ENCODE data around the gene POU2F3. TPM values are rescaled to one million over a fixed set of nuclear protein-coding genes. Genes with fewer than 3 reads are reported as not detected.

POU2F3 gene
- total and polyA plus RNA-seq, 2 of the 13 experiments (the other 11 are each of a cell fraction or from before 2014, with no cell fraction given): not detected

DNA sequence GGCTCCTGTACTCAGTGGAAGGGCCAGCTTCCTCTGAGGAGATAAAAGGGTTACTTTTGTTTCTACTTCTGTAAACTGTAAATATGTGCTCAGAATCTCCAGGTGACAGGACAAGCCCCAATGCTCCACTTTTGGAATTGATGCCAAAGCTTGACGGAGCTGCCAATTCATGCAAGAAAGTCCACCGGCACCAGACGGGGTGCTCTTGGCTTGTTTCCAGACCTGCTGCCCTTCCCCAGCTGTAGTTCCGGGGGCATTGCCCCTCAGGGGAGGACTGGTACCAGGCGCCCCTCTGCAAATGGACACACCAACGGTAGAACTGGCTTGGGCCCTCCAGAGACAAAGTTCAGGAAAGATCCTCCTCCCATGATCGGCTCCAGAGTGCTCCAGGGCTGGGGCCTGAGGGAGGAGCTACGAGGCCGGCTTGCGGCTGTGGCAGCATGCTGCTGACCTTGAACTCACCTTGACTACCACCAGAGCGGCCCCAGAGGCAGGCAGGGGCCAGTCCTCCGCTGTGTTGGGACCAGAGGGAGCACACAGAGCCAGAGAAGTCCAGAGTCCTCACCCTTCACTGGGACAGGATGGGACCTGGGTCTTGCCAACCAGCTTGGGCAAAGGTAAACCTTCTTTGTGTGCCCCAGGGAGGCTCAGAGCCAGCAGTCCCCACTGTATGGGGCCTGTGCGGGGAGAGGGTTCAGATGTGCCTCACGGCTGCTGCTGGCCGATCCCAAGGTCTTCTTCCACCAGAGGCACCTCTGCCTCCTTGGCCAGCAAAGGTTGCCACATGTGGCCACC, 46.9 kb upstream of the POU2F3 start (continued):
- TF ChIP-seq SMAD1 (CRISPR knock-in tag; IDR thresholded peaks at IDR 0.05; ENCODE audit: borderline replicate concordance, low read depth) (peak; percentile 79; the same call in 1 of the 2 replicates), ZKSCAN5 (CRISPR knock-in tag; IDR thresholded peaks at IDR 0.05) (no peak), ZNF124 (CRISPR knock-in tag; IDR thresholded peaks at IDR 0.05) (peak; percentile 53; the same call in 1 of the 2 replicates), EEA1 (CRISPR knock-in tag; IDR thresholded peaks at IDR 0.05; ENCODE audit: borderline replicate concordance) (no peak; the same call in 1 of the 2 replicates), FOXA1 (IDR thresholded peaks at IDR 0.05) (no peak), FOXA1 (CRISPR knock-in tag; IDR thresholded peaks at IDR 0.05) (no peak), ZFP37 (CRISPR knock-in tag; IDR thresholded peaks at IDR 0.05; ENCODE audit: borderline replicate concordance) (no peak), ZNF34 (CRISPR knock-in tag; IDR thresholded peaks at IDR 0.05; ENCODE audit: borderline replicate concordance) (0 out of 2 replicates have a peak, but pooled peaks have one; percentile 53)
- TF ChIP-seq, protein P1, sequence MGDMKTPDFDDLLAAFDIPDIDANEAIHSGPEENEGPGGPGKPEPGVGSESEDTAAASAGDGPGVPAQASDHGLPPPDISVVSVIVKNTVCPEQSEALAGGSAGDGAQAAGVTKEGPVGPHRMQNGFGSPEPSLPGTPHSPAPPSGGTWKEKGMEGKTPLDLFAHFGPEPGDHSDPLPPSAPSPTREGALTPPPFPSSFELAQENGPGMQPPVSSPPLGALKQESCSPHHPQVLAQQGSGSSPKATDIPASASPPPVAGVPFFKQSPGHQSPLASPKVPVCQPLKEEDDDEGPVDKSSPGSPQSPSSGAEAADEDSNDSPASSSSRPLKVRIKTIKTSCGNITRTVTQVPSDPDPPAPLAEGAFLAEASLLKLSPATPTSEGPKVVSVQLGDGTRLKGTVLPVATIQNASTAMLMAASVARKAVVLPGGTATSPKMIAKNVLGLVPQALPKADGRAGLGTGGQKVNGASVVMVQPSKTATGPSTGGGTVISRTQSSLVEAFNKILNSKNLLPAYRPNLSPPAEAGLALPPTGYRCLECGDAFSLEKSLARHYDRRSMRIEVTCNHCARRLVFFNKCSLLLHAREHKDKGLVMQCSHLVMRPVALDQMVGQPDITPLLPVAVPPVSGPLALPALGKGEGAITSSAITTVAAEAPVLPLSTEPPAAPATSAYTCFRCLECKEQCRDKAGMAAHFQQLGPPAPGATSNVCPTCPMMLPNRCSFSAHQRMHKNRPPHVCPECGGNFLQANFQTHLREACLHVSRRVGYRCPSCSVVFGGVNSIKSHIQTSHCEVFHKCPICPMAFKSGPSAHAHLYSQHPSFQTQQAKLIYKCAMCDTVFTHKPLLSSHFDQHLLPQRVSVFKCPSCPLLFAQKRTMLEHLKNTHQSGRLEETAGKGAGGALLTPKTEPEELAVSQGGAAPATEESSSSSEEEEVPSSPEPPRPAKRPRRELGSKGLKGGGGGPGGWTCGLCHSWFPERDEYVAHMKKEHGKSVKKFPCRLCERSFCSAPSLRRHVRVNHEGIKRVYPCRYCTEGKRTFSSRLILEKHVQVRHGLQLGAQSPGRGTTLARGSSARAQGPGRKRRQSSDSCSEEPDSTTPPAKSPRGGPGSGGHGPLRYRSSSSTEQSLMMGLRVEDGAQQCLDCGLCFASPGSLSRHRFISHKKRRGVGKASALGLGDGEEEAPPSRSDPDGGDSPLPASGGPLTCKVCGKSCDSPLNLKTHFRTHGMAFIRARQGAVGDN (CRISPR knock-in tag; IDR thresholded peaks at IDR 0.05): peak; percentile 97
- TF ChIP-seq, protein P2, sequence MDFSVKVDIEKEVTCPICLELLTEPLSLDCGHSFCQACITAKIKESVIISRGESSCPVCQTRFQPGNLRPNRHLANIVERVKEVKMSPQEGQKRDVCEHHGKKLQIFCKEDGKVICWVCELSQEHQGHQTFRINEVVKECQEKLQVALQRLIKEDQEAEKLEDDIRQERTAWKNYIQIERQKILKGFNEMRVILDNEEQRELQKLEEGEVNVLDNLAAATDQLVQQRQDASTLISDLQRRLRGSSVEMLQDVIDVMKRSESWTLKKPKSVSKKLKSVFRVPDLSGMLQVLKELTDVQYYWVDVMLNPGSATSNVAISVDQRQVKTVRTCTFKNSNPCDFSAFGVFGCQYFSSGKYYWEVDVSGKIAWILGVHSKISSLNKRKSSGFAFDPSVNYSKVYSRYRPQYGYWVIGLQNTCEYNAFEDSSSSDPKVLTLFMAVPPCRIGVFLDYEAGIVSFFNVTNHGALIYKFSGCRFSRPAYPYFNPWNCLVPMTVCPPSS (IDR thresholded peaks at IDR 0.05): no peak
- TF ChIP-seq, protein P3, sequence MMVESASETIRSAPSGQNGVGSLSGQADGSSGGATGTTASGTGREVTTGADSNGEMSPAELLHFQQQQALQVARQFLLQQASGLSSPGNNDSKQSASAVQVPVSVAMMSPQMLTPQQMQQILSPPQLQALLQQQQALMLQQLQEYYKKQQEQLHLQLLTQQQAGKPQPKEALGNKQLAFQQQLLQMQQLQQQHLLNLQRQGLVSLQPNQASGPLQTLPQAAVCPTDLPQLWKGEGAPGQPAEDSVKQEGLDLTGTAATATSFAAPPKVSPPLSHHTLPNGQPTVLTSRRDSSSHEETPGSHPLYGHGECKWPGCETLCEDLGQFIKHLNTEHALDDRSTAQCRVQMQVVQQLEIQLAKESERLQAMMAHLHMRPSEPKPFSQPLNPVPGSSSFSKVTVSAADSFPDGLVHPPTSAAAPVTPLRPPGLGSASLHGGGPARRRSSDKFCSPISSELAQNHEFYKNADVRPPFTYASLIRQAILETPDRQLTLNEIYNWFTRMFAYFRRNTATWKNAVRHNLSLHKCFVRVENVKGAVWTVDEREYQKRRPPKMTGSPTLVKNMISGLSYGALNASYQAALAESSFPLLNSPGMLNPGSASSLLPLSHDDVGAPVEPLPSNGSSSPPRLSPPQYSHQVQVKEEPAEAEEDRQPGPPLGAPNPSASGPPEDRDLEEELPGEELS (CRISPR knock-in tag; IDR thresholded peaks at IDR 0.05): peak; percentile 45; the same call in 1 of the 2 replicates
- TF ChIP-seq, protein P4, sequence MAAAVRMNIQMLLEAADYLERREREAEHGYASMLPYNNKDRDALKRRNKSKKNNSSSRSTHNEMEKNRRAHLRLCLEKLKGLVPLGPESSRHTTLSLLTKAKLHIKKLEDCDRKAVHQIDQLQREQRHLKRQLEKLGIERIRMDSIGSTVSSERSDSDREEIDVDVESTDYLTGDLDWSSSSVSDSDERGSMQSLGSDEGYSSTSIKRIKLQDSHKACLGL (CRISPR knock-in tag; IDR thresholded peaks at IDR 0.05): no peak
- TF ChIP-seq, protein P5, sequence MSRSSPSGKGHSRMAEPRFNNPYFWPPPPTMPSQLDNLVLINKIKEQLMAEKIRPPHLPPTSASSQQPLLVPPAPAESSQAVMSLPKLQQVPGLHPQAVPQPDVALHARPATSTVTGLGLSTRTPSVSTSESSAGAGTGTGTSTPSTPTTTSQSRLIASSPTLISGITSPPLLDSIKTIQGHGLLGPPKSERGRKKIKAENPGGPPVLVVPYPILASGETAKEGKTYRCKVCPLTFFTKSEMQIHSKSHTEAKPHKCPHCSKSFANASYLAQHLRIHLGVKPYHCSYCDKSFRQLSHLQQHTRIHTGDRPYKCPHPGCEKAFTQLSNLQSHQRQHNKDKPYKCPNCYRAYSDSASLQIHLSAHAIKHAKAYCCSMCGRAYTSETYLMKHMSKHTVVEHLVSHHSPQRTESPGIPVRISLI (CRISPR knock-in tag; IDR thresholded peaks at IDR 0.05; ENCODE audit: borderline replicate concordance): 0 out of 2 replicates have a peak, but pooled peaks have one; percentile 42
- TF ChIP-seq, protein P6, sequence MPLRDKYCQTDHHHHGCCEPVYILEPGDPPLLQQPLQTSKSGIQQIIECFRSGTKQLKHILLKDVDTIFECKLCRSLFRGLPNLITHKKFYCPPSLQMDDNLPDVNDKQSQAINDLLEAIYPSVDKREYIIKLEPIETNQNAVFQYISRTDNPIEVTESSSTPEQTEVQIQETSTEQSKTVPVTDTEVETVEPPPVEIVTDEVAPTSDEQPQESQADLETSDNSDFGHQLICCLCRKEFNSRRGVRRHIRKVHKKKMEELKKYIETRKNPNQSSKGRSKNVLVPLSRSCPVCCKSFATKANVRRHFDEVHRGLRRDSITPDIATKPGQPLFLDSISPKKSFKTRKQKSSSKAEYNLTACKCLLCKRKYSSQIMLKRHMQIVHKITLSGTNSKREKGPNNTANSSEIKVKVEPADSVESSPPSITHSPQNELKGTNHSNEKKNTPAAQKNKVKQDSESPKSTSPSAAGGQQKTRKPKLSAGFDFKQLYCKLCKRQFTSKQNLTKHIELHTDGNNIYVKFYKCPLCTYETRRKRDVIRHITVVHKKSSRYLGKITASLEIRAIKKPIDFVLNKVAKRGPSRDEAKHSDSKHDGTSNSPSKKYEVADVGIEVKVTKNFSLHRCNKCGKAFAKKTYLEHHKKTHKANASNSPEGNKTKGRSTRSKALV (CRISPR knock-in tag; IDR thresholded peaks at IDR 0.05): 0 out of 2 replicates have a peak, but pooled peaks have one; percentile 29
- TF ChIP-seq, protein P7, sequence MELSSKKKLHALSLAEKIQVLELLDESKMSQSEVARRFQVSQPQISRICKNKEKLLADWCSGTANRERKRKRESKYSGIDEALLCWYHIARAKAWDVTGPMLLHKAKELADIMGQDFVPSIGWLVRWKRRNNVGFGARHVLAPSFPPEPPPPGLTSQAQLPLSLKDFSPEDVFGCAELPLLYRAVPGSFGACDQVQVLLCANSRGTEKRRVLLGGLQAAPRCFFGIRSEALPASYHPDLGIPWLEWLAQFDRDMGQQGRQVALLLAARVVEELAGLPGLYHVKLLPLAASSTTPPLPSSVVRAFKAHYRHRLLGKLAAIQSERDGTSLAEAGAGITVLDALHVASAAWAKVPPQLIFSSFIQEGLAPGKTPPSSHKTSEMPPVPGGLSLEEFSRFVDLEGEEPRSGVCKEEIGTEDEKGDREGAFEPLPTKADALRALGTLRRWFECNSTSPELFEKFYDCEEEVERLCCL (CRISPR knock-in tag; IDR thresholded peaks at IDR 0.05; ENCODE audit: borderline replicate concordance): no peak
